ENCODE results near the gene LUZP4.

LUZP4 gene

DNA sequence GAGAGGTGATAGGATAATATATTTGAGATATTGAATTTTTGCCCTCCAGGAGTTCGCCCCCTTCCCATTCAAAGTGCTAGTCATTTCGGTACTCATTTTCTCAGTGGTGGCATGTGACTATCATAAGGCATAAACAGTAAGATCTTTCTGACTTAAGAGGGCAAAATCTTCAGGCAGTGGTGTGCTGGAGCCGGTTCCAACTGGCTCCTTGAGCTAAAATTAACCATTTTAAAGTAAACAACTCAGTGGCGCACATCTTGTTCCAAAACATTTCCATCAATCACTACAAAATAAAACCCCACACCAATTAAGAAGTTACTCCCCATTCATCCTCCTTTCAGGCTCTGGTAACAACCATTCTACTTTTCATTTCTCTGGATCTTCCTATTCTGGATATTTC, 43.3 kb downstream of the LUZP4 start:
- H3K4me3 ChIP-seq (ENCODE audit: low read depth, low read length): no peak overlapping the region
- TF ChIP-seq, protein P1, sequence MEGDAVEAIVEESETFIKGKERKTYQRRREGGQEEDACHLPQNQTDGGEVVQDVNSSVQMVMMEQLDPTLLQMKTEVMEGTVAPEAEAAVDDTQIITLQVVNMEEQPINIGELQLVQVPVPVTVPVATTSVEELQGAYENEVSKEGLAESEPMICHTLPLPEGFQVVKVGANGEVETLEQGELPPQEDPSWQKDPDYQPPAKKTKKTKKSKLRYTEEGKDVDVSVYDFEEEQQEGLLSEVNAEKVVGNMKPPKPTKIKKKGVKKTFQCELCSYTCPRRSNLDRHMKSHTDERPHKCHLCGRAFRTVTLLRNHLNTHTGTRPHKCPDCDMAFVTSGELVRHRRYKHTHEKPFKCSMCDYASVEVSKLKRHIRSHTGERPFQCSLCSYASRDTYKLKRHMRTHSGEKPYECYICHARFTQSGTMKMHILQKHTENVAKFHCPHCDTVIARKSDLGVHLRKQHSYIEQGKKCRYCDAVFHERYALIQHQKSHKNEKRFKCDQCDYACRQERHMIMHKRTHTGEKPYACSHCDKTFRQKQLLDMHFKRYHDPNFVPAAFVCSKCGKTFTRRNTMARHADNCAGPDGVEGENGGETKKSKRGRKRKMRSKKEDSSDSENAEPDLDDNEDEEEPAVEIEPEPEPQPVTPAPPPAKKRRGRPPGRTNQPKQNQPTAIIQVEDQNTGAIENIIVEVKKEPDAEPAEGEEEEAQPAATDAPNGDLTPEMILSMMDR (conservative IDR thresholded peaks at IDR 0.05; ENCODE audit: low read depth, low read length): no peak
- DNase-seq (ENCODE audit: low read depth): peak; percentile 37

DNA sequence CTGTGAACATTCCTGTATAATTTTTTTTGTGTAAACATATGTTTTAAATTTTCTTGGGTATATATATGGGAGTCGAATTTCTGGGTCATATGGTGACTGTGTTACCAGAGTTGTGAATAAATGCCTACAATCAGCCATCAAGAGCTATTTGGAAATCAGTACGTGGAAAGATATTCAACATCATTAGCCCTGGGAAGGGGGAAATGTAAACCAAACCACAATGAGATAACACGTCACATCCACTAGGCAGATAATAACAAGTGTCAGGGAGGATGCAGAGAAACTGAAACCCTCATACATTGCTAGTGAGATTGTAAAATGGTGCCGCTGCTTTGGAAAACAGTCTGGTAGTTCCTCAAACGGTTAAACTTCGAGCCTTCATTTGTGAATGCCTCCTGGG, 43.9 kb downstream of the LUZP4 start:
- peak; percentile 38 for DNase-seq (ENCODE audit: low read depth)
- H3K4me3 ChIP-seq (ENCODE audit: low read depth, low read length): no peak overlapping the region
- TF ChIP-seq, protein P1 (conservative IDR thresholded peaks at IDR 0.05; ENCODE audit: low read depth, low read length): no peak

DNA sequence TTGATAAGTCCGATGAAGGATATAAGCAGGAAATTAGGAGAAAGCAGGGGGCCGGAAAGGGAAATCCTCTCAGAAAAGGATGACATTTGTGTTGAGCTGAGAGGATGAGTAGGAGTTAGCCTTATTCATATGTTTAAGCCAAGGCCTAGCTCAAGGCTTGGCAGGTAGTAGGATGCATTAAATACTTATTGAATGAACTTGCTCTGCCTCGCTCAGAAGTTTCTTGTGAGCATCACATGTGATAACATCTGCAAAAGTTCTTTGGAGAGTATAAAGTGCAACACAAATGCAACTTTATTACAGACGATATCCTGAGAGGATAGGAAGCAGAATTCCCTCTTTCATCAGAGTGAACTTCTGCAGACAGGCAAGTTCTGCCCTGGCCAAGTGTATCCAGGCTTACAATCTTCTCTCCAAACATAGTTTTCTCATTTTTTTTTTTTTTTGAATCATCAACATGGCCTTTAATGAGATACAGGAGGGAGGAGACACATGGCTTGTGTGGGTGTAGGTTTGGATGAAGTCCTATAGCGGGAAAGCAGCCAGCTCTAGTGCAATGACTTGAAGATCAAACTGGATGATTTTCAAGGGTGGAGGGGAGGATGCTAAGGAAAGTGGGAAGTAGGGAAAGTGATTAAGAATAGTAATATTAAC, 48.1 kb downstream of the LUZP4 start:
- TF ChIP-seq, protein P1 (conservative IDR thresholded peaks at IDR 0.05; ENCODE audit: low read depth, low read length): no peak
- peak; percentile 60 for DNase-seq (ENCODE audit: low read depth)

DNA sequence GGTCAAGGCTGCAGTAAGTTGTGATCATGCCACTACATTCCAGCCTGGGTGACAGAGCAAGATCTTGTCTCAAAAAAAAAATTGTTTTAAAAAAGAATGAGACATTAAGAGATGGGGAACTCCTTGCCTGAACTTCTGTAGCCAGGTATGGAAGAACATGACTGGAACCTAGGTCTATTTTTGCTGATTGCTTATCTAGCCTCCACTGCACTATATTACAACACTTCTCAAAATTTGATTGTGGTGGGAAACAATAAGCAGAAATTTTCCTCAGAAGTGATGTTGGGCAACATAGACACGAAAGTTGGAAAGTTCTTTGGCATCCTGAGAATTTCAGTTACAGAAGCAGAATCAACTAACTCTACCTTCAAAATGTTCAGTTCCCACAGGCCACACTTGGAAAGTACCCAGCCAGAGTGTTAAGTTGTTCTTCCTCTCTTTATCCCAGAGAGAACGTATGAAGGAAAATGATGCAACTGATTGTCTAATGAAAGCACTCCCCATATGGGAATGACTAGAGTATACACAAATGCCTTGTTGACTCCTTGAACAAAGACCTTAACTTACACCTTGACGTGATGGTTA, 50.0 kb downstream of the LUZP4 start:
- no peak overlapping the region for H3K4me3 ChIP-seq (ENCODE audit: low read depth, low read length)
- TF ChIP-seq, protein P1 (conservative IDR thresholded peaks at IDR 0.05; ENCODE audit: low read depth, low read length): no peak
- DNase-seq (ENCODE audit: low read depth): peak; percentile 79

More for the DNA sequence above, 48.1 kb downstream of the LUZP4 start:
- H3K4me3 ChIP-seq (ENCODE audit: low read depth, low read length): no peak overlapping the region

DNA sequence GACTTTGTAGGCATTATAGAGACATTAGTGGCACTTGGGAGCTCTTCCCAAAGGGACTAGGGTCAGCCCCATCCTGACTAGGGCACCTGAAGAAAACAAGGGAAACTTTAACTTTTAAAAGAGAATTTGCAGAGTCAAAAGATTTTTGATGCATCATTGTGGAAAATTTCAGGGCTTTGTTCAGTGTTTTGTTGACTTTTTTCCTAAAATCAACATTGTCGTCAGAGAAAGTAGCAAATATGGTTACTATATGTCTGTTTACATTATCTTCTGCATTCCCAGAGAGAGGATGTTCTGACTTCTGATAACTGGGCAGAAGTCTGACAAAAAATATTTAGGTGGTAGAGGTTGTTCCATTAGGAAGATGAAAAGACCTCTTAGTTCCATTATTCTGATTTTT, 51.9 kb downstream of the LUZP4 start:
- TF ChIP-seq, protein P1 (conservative IDR thresholded peaks at IDR 0.05; ENCODE audit: low read depth, low read length): no peak
- H3K4me3 ChIP-seq (ENCODE audit: low read depth, low read length): no peak overlapping the region
- DNase-seq (ENCODE audit: low read depth): no peak

DNA sequence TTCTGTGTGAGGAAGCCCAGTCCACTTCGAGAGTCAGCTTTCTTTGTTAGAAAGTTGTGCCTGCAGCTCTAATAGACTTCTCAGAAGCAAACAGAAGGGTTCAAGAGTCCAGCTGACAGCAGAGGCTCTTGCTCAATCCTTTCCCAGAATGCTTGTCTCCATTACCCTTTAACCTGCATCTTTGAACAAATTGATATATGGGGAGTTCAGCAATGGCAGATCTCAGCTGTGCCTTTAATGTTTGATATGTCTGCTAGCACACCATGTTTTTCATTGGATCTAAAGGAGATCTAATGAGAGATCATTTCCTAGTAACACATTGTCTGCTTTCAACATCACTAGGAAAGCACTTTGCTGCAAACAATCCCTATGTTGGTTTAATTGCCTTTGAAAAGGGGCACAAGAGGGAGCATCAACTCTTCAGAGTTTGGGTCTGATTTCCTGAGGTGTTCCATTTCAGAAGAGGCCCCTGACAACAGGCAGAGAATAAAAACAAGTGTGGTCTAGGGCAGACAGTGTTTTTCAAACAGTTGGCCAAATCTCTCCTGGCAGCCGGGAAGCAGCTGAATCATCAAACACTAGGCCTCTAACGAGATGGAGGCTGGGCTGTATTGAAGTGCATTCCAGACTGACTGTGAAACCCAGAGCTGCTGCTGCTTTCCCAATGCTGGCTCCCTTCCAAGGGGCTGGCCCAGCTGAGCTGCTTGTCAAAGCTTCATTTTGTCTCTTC, 55.5 kb downstream of the LUZP4 start:
- TF ChIP-seq, protein P1 (conservative IDR thresholded peaks at IDR 0.05; ENCODE audit: low read depth, low read length): peak; percentile 34
- DNase-seq (ENCODE audit: low read depth): peak; percentile 98
- no peak overlapping the region for H3K4me3 ChIP-seq (ENCODE audit: low read depth, low read length)

Data from choroid plexus epithelial cell (primary cell).